ENCODE data around the gene N4BP2L2. TPM values are rescaled to one million over a fixed set of nuclear protein-coding genes. Genes with fewer than 3 reads are reported as not detected.

Gene N4BP2L2
- total RNA-seq, 2 experiments from 2014 or later = 57.5 to 76.3 TPM

DNA sequence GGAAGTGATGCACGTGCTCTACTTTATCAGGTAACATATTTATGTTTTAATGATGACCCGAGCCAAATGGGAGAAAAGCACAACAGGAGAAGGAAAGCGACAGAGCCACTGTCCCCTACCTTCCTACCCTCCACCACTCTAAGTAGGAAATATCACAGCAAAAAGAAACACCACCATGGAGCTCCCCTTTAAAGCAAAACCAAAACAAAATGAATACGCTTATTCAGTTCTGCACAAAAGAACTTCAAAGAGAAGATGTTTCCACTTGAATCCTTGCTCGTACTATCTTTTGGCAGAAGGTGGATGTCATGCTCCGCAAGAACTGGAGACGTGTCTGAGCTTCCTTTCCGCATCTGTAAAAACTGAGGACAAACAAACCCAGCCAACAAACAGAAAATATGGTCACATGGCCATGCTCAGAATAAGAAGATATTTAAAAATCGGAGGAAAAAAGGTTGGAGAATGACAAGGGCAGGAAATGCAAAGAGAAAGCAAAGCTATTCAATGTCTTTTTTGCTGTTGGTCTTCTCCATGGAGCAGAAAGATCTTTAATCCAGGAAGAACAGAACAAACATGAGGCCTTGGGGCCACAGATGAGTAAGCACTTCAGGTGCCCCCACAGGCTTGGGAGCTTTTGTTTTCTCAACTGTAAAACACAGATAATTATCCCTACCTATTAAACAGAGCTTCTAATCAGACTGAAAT, 130.1 kb downstream of the N4BP2L2 start:
- Histone ChIP-seq H3K4me2 (ENCODE audit: low read length) (no peak overlapping the region), H3K36me3 (ENCODE audit: insufficient read depth, low read length) (no peaks in the 10 kb centered on the region), H3K4me1 (ENCODE audit: insufficient read depth, low read length, poor library complexity, severe bottlenecking) (no peaks in the 10 kb centered on the region), H3K9me3 (ENCODE audit: low read length) (no peaks in the 10 kb centered on the region), H3K79me2 (ENCODE audit: insufficient read depth, low read depth, low read length) (no peaks in the 10 kb centered on the region), H3K9me2 (ENCODE audit: insufficient read depth, low read length) (no peaks in the 10 kb centered on the region), H2AFZ (ENCODE audit: low read length) (no peak overlapping the region), H3K27ac (ENCODE audit: low read depth, low read length, poor library complexity, severe bottlenecking) (no peak overlapping the region), H3K4me3 (ENCODE audit: low read depth, low read length, poor library complexity, severe bottlenecking) (no peak overlapping the region), H4K20me1 (ENCODE audit: insufficient read depth, low read length) (no peaks in the 10 kb centered on the region)
- TF ChIP-seq, protein P1, sequence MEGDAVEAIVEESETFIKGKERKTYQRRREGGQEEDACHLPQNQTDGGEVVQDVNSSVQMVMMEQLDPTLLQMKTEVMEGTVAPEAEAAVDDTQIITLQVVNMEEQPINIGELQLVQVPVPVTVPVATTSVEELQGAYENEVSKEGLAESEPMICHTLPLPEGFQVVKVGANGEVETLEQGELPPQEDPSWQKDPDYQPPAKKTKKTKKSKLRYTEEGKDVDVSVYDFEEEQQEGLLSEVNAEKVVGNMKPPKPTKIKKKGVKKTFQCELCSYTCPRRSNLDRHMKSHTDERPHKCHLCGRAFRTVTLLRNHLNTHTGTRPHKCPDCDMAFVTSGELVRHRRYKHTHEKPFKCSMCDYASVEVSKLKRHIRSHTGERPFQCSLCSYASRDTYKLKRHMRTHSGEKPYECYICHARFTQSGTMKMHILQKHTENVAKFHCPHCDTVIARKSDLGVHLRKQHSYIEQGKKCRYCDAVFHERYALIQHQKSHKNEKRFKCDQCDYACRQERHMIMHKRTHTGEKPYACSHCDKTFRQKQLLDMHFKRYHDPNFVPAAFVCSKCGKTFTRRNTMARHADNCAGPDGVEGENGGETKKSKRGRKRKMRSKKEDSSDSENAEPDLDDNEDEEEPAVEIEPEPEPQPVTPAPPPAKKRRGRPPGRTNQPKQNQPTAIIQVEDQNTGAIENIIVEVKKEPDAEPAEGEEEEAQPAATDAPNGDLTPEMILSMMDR (conservative IDR thresholded peaks at IDR 0.05; ENCODE audit: low read length) = no peak
- no peak for TF ChIP-seq EZH2phosphoT487 (IDR thresholded peaks at IDR 0.05; ENCODE audit: borderline replicate concordance, low read depth, low read length)
- CTCF ChIA-PET (ENCODE audit: unreplicated experiment) = no interaction called here
- no TSS peak for BruUV-seq (replicated peaks)
- DNase-seq (ENCODE audit: low spot score) = no peak
- POLR2A ChIA-PET = interaction anchor here (0.5 to 1.0 kb wide), 3 partner anchors 14 to 126 kb away, joined by 3 read pairs; no protein-coding TSS in a partner anchor
- intact Hi-C loops (cut with micrococcal nuclease; ENCODE audit: unreplicated experiment) = no loop called here

DNA sequence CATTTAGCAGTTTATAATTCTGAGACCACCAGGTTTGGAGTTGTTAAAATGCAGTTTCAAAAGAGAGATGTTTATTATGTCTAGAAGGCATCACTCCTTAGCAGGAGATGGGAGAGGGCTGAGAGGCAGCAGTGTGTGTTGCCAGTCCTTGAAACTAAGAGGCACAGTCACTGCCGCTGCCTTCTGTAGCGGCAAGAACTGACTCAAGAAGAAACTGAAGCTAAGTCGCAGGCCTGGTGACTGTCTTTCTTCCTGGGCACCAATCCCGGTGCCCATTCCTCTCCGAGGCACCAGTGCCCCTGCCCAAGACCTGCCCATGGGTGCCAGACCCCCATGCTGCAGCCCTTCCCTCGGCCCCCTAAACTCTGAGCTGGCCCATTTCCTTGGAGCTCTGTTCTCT, 130.7 kb downstream of the N4BP2L2 start:
- Histone ChIP-seq H3K9me3 (ENCODE audit: low read length) (no peaks in the 10 kb centered on the region), H3K79me2 (ENCODE audit: insufficient read depth, low read depth, low read length) (no peaks in the 10 kb centered on the region), H3K27ac (ENCODE audit: low read depth, low read length, poor library complexity, severe bottlenecking) (no peak overlapping the region), H3K4me3 (ENCODE audit: low read depth, low read length, poor library complexity, severe bottlenecking) (no peak overlapping the region), H2AFZ (ENCODE audit: low read length) (no peak overlapping the region), H3K36me3 (ENCODE audit: insufficient read depth, low read length) (no peaks in the 10 kb centered on the region), H3K9me2 (ENCODE audit: insufficient read depth, low read length) (no peaks in the 10 kb centered on the region), H4K20me1 (ENCODE audit: insufficient read depth, low read length) (no peaks in the 10 kb centered on the region), H3K4me2 (ENCODE audit: low read length) (no peak overlapping the region), H3K4me1 (ENCODE audit: insufficient read depth, low read length, poor library complexity, severe bottlenecking) (no peaks in the 10 kb centered on the region)
- DNase-seq (ENCODE audit: low spot score) = no peak
- CTCF ChIA-PET (ENCODE audit: unreplicated experiment) = no interaction called here
- intact Hi-C loops (cut with micrococcal nuclease; ENCODE audit: unreplicated experiment) = no loop called here
- no peak for TF ChIP-seq EZH2phosphoT487 (IDR thresholded peaks at IDR 0.05; ENCODE audit: borderline replicate concordance, low read depth, low read length)
- no TSS peak for BruUV-seq (replicated peaks)
- POLR2A ChIA-PET = interaction anchor here (1.0 kb wide), 1 partner anchor 15 kb away, joined by 3 read pairs; no protein-coding TSS in a partner anchor

DNA sequence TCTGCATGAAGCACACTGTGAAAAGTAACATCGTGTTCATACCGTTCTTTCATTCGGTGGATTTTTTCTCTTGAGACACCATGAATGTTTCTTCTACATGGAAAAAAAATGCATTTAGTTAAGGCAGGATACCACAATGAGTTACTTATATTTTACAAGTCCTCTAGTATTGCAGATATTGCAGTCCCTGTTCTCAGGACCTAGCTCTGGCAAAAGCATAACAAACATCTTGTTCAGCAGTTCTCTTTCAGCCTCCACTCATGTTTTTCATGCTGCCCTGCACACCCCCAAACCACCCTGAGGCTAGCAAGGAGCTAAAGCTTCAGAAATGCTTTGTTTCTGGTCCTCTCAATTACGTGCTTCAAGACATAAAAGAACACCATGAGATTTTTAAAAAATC, 135.5 kb downstream of the N4BP2L2 start:
- no peaks in the 10 kb centered on the region for H3K9me3 ChIP-seq (ENCODE audit: low read length)
- H2AFZ ChIP-seq (ENCODE audit: low read length) = no peak overlapping the region
- CTCF ChIA-PET (ENCODE audit: unreplicated experiment) = no interaction called here
- no peak overlapping the region for H3K4me3 ChIP-seq (ENCODE audit: low read depth, low read length, poor library complexity, severe bottlenecking)
- no peaks in the 10 kb centered on the region for H4K20me1 ChIP-seq (ENCODE audit: insufficient read depth, low read length)
- POLR2A ChIA-PET = no interaction called here
- no peaks in the 10 kb centered on the region for H3K4me1 ChIP-seq (ENCODE audit: insufficient read depth, low read length, poor library complexity, severe bottlenecking)
- H3K9me2 ChIP-seq (ENCODE audit: insufficient read depth, low read length) = no peaks in the 10 kb centered on the region
- H3K4me2 ChIP-seq (ENCODE audit: low read length) = no peak overlapping the region
- intact Hi-C loops (cut with micrococcal nuclease; ENCODE audit: unreplicated experiment) = no loop called here
- no TSS peak for BruUV-seq (replicated peaks)
- DNase-seq (ENCODE audit: low spot score) = no peak
- no peak for TF ChIP-seq EZH2phosphoT487 (IDR thresholded peaks at IDR 0.05; ENCODE audit: borderline replicate concordance, low read depth, low read length)
- TF ChIP-seq, protein P1 (conservative IDR thresholded peaks at IDR 0.05; ENCODE audit: low read length) = no peak
- no peak overlapping the region for H3K27ac ChIP-seq (ENCODE audit: low read depth, low read length, poor library complexity, severe bottlenecking)
- H3K36me3 ChIP-seq (ENCODE audit: insufficient read depth, low read length) = peaks cover 35% of the 10 kb centered on the region
- no peaks in the 10 kb centered on the region for H3K79me2 ChIP-seq (ENCODE audit: insufficient read depth, low read depth, low read length)

Data from OCI-LY7 (cell line).